ENCODE measurements around the gene SENP1.

SENP1 gene

DNA sequence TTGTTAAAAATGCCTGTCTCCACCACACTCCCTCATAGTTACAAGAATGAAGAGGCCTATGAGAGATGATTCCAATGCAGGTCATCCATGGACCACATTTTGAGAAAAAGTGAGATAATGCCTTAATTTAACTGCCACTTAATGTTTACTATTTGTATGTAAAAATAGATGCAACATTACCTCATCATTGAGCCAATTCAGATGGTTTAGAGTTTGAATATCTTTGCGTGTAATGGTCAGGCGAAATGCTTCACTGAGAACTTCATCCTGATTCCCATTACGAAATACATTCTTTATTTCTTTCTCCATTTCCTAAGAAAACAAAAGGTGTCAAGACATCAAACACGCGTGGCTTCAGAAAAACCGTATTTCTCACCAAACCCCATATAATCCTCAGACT is 42.3 kb downstream of the SENP1 start:
- no peak for DNase-seq

DNA sequence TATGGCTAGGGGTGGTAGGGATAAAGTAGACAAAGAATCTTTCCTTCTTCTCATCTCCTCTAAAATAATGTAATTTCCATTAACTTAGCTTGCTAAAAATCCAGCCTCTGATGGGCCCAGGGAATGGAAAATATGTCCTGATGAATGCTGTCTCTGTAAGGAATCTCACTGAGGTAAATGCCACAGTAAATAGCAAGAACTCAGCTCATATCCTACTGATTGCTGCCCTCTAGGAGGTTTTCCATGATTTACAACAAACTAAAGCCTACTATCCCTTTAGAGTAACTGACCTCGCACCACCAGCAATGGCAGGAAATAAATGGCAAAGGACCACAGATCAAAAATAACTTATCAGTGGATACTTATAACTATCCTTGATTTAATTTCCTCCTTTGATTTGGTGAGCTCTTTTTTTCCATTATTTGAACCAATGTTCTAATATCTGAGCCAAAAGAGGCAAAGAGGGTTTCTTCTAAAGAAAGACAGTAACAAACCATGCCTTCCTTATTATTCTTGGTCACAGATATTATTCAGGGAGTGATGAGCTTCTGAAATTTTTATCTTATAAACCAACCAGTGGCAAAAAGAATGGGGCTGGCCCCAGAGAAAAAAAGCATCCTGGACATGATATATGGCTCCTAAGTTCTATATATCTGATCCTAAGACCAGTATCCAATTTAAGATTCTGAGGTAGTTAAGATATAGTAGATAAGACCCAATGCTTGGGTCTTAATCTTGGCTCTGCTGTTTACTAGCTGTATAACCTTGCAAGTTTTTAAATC is 43.8 kb downstream of the SENP1 start:
- DNase-seq, result no peak

DNA sequence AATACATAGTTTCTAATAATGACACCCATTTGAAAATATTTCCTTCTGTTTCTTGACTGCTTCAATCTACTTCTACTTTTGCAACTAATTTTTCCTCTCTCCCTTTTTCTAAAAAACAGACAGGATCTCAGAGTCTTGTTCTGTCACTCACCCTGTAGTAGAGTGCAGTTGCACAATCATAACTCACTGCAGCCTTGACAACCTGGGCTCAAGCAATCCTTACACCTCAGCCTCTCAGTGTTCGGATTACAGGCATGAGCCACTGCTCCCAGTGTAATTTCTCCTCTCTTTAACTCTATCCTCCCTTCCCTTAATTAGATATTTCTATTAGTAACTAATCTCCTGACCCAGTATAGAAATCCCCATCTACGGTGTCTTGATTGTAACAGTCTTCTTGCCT is 45.4 kb downstream of the SENP1 start:
- DNase-seq, result no peak

DNA sequence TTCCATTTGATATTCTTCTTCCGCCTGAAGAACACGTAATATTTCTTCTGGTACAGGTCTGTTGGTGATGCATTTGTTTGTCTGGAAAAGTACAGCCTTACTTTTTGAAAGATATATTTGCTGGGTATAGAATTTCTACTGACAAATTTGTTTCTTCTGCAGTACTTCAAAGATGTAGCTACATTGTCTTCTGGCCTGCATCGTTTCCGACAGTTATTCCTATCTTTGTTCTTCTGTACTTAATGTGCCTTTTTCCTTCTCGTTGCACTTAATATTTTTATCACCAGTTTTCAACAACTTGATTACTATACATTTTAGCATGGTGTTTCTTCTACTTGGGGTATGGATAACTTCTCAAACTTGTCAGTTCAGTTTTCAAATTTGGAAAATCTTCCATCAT is 47.1 kb downstream of the SENP1 start:
- no peak for DNase-seq

DNA sequence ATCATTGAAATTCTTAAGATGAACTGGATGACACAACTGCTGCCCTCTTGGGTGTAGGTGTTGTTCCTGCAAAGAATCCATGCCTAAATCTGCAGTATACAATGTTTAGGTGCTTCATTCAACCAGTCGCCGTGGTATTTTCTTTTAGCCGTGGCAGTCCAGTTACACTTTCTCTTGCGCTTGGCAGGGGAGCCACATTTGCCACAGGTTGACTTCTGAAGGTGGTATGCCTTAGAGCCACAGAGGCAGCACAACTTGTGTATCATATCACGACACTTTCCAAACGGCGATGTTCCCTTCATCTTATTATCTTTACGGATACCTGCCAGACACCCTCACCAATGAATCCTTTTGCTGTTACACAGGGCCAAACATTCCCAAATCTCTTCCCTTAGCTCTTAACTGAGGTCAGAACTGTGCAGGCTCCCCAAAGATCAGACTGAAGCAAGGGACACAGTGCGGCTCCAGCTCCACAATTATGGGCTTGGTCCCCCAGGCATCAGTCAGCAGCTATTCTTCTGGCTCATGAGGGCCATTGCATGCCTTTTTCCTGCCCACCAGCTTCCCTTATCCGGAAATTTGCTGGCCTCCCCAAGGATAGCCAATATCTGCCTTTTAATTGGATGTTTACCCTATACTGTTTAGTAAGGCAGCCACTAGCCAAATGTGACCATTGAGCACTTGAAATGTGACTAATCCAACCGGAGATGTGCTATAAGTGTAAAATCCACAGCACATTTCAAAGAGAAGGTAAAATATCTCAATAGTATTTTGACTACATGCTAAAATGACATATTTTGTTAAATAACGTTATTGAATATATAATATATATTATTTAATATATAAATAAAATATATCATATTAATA is 50.7 kb downstream of the SENP1 start:
- no peak for DNase-seq

DNA sequence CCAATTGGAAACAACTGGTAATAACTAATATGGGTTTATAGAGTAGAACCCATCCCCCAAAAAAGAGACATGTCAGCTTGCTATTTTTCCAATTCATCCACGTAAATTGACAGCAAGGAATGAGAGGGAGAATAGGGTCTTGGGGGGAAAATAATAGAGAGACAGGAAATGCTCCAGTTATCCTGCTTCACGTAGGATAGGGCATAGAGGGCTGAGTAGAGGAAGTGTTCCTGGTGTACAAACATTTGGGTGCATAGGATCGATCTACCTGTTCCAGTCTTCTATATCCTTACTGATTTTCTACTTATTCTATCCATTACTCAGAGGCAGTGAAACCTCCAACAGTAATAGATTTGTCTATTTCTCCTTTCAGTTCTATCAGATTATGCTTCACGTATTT is 52.0 kb downstream of the SENP1 start:
- DNase-seq, result no peak

DNA sequence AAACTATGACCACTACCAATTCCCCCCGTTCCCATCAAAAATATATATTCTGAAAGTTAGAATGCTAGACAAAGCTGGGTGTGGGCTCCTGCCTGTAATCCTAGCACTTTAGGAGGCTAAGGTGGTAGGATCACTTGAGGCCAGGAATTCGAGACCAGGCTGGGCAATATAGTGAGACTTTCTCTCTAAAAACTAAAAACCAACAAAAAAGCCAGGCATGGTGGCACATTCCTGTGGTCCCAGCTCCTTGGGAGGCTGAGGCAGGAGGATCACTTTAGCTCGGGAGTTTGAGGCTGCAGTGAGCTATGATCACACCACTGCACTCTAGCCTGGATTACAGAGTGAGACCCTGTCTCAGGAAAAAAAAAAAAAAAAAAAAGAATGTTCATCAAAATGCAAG is 52.8 kb downstream of the SENP1 start:
- DNase-seq, result no peak

DNA sequence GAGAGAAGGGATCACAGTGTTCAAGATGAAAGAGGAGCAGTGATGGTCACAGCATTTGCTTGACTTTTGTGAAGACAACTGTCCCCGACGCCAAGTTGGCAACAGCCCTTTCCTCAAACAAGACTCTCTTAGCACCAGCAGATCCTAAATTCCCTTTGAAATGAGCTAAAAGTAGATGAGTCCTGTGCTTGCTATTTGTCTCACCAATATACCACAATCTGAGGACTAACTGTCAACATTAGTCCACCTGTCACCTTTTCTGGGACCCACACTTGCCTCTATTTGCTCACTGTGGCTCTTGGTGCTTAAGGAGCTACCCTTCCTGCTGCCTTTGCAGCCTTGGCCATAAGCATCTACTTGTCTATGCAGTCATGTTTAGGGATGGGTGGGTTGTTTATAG is 54.2 kb downstream of the SENP1 start:
- no peak for DNase-seq

DNA sequence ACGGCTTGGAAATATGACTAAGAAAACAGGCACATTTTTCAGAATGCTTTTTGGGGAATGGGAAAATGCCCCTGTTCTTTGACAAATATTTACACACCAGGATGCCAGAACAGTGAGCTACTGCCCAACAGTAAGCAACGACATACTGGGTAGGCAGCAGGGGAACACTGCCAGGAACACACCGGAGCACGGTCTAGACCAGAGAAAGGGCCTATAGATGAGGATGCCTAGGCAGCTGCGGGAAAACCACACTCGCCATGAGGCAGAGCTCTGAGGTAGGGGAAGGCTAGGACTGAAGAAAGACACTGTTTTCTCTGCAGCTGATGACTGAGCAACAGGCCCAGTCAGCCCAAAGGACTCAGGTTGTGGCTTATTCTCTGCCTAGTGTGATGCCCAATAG is 55.7 kb downstream of the SENP1 start:
- no peak for DNase-seq

DNA sequence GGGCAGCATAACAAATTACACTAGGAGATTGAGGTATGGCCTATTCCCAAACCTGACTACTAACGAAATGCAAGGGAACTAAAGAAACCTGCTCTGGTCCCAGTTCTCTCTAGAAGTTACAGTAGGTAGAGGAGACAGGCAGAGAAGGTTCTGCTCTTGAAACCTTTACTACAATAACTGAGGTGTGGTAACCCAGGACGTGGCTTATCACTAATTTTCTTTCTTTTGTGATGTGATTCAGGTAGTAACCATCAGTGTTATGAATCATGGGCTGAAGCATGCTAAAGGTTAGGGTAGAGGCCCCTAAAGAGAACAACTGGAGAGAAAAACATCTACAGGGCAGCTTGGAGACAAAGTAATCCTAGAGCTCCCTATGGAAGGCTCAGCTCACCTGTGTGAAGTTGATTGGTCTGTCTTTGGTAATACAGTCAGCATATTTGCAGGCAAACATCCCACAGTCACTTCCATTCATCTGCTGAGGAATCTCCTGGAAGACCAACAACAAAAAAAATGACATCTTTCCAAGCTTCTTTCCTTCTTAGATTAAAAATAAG is 59.8 kb downstream of the SENP1 start:
- no peak for DNase-seq

DNA sequence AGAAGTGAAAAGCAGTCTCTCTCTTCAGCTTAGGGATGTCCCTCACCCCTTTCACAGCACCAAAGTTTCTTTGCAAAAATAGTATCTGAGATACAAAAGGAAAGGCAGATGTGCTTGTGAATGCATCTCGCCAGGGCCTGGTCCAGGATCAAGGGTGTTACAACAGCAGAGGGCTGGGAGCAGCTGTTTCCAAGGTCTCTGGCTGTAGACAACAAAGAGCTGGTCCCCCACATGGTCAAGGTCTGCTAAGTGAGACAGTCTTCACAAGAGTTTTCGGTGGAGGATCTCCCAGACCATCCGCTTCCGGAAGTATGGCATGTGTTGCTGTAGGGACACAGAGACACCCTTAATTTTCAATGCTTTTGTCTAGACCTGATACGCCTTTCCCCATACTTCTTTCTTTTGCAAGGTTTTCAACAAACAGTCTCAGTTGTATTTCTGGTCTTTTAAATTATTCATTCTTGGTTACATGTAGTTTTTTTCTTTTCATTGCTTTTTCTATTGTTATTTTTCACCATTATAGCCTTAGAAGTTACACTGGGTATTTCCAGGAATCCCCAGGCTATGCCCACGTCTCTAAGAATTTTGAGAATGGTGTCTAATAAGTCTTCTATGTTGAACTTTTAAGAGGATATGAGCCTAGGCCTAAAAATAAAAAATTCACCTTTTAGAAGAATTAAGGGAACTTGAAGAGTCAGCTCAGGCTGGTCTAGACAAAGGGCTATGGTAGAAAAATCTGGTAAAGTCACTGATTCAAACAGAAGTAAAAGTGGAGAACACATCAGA is 60.6 kb downstream of the SENP1 start:
- no peak for DNase-seq

DNA sequence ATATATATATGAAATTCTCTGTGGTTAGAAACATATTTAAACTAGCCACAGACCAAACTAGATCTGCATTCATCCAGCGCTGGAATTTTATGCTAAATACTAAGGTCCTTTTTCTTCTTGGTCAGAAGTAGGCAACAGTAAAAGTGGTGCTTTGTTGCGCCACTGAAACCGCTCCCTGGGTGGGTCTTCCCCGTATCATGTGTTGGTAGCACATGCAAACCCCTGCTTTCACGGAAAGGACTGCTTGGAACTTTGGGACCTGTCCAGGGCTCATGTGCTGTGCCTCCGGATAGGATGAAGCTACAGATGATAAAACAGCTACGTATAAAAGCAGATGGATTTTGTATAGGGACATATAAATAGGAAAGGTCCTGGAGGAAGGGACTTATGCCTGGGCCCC is 61.5 kb downstream of the SENP1 start:
- no peak for DNase-seq

DNA sequence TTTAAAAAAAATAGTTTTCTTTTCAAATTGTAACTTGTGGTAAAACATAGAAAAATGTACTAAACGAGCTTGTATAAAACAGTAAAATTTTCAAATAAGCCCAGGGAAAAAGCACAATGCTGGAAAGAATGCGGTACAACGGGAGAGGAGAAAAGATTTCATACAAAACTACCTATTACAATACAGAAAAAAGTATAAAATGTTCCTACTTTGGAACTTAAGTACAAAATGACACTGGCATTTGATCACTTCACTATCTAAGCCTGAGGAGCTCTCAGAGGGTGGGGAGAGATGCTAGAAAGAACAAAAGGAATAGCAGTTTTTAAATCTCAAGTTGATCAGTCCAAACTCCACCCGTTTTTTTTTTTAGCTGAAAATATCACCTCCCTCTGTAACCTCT is 62.1 kb downstream of the SENP1 start:
- DNase-seq, result no peak

DNA sequence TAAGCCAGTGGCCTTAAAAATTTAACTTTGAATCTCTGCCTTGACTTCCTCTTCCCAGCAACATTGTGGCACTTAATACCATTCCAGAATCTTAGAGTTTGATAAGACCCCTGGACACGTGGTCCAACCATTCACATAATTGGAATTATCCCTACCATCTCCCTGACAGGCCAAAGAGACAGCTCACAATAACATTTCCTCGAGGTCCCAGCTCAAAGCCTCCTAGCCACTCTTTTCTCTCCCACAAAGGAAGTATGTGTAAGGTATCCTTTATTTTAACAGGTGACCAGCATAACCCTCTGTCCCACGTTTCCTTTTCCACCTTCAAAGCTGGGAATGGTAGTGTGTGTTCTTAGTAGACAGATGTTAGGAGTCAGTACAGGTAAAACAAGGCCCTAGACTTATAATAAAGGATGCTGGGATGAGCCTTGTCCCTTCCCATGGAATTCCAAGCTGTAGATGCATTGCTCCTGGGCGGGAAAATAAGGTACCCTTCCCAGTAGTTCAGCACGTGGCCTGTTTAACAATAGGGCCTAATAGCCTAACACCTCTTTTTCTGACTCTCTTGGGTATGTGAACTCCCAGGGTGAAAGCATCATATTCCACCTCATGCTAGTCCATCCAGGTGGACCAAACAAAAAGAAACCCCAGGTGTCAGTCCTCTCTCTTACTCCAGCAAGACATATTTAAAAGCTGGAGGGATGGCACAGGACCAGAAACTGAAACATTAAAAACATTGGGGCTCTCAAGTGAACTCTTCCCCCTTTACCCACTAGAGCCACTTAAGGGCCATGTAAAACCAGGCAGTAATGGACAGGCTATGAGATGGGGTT is 64.1 kb downstream of the SENP1 start:
- no peak for DNase-seq

DNA sequence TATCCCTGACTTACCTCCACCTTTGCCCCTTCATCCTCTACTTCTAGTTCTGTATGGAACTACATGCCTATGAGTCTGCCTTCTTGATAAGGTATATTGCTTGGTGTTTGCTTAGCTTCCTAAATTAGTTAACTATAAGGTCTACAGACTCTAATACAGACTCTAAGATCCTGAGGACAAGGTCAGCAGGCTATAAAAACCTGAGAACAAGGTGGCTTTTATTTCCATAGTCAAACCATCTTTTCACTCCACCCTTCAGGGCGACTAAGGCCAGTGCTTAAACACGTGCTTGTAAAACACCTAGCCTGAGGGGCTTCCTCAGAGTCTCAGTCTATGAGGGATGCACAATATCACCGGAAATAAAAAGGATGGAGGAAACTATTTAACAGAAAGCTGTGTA is 65.5 kb downstream of the SENP1 start:
- DNase-seq, result no peak

DNA sequence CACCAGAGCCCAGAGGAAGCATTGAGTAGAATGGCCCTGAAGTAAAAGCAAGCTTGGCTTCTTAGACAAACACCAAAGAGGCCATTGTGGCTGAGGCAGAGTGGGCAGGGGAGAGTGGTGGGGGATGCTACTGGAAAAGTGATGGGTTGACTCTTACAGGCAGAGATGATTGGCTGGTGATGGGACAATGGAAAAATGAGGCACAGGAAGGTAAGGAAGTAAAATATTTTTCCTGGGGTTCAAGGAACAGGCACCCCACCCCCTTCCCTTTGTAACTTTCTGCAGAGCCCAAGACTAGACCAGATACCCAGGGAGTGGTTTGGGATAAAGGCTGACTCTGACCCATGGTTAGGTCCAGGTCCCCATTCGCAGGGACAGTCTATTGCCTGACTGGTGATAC is 66.7 kb downstream of the SENP1 start:
- no peak for DNase-seq

DNA sequence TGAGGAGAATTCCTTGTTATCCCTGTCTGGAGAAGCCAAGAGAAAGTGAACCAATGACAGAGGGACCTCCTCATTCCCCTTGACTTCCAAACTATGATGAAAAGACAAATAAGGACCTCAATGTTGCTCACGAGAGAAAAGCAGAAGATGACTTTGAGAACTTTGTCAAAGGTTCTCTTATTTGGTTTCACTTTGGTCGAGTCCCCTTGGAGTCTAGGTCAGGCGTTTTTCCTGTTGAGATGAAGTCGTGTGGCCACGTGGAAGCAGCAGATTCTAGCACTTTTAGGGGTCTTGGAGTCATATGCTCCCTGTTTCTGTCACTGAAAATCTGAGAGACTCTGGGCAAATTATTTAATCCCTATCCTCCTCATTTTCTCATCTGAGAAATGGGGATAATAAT is 67.8 kb downstream of the SENP1 start:
- DNase-seq, result no peak

DNA sequence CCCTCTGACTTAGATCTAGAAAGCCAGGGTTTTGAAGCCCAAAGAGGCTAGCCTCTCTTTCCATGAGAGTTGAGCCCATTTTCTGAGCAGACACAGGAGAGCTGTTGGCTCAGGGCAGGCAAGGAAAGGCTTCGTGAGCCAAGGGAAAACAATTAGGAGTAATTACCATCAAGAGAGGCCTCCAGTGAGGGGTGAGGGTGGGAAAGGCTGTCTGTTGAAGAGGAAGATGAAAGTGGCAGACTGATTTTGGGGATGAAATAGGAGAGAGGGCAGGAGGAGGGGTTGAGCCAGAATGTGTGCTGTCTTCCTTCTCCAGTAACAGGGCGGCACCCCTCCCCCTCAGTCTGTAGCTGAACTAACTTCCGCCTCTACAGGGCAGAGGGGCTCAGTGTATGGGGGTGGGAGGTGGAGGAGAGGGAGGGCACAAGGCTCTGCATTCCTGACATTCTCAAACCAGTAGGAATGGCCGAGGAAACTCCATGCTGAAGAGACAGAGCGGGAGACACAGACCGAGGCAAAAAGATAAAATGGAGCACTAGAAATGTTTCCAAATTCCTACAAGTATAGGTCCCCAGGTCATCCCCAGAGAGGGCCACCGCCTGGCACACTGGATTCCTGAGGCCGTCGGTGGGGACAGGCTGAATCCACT is 68.5 kb downstream of the SENP1 start:
- DNase-seq, result no peak

DNA sequence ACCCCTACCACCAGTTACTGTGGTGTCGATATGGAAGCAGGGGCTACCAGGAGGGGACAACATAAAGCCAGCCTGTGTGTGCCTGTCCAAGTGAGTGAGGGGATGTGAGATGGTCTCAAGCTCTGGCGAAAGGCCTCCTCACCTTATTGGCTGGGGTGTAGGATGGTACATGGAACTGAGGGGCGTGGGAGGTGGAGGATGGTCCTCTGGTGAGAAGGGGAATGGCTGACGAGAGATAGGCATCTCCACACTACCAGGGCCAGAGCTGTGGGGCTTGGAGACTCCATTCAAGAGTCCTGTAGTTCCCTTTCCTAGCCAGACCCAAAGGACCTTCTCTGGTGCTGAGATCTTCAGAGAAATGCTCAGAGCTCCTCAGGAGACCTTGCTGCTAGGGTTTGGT is 69.1 kb downstream of the SENP1 start:
- no peak for DNase-seq

DNA sequence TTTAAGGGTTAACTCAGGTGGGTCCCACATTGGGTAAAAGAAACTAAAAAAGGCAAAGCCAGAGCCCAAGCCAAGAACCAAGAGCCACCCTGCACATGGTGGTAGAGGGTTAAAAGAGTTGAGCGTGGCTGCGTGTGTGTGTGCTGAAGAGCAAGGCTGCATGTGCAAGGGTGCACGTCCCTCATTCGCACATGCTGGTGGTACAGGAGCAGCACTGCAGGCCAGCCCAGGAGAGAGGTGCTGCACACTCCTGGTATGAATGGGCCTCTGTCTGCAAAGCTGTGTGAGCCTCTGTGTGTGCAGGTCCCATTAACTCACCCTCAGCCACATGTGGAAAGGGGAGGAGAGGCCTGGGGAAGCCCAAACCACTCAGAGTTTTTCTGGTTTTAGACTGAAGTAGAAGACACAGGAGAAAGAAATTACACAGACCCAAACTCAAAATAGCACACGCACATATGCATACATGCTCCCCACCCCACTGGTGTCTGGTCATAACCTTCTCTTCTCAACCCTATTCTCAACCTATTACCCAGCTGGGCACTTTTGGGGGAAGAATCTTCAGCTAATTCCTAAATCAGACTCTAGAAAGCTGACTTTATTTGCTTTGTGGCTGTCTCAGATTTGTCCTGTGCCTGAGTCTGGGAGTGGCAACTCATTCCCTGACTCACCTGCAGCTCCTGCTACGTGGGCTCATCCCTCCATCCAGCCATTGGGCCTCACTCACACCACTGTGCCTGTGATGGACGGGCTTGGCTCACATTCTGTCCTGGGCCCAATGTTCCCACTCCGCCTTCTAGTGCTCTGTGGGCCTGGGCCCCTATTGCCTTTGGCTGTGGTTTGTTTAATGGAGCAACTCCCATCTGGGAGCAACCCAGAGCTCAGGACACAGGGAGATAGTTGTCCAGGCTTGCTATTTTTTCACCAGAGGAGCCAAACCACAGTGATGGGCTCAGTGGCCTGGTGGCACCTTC is 70.8 kb downstream of the SENP1 start:
- DNase-seq, result no peak

DNA sequence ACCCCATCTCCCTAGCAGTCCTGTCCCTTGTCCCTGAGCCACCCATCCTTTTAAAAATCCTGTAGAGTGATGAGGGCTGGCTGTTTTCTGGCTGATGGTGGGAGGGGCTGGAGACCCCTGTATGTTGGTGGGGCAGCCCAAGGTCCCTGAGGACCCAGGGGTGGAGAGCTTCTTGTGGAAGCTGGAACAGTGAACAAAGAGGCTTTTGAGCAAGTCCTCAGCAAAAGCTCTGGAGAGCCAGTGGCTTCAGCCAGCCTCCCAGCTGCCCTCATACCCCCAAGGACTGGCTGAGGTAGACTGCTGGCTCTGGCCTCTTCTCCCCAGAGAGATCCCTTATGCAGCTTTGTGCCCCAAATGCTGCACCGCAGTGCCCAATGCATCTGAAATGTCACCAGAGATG is 72.4 kb downstream of the SENP1 start:
- DNase-seq, result no peak
